H1 (cell line): ENCODE measurements around the gene EXOSC10. TPM values are rescaled to one million over a fixed set of nuclear protein-coding genes. Genes with fewer than 3 reads are reported as not detected.

Experiments used
- BCL11A ChIP-seq, 2 experiments: IDR thresholded peaks; one replicate each; pipeline ENCODE4 v1.6.1; 2011; ENCODE audit warnings: low read depth in 2 of 2, low read length in 2 of 2, mild to moderate bottlenecking in 2 of 2
- CBX5 ChIP-seq: fragments of 300-800, 300-1000 bp; sonication (generic); IDR thresholded peaks from 2 replicates; pipeline ENCODE4 v1.7.1; 2016; ENCODE audit warnings: antibody characterized with exemption, low read length, low read depth
- JUN ChIP-seq: IDR thresholded peaks from 2 replicates; pipeline ENCODE4 v1.6.1; 2011; ENCODE audit warnings: low read depth, mild to moderate bottlenecking, improper control_type of control experiment, low read length
- SAP30 ChIP-seq: fragments of 300-600 bp; sonication (generic); IDR thresholded peaks from 2 replicates; pipeline ENCODE4 v1.7.1; 2012; ENCODE audit warnings: low read length, moderate library complexity, mild to moderate bottlenecking, inconsistent platforms; ENCODE audit not compliant: insufficient read depth, insufficient replicate concordance
- SIRT6 ChIP-seq: IDR thresholded peaks from one replicate; pipeline ENCODE4 v1.7.1; 2012; ENCODE audit warnings: low read length, inconsistent platforms
- TAF1 ChIP-seq: IDR thresholded peaks from 2 replicates; pipeline ENCODE4 v1.6.1; 2011; ENCODE audit warnings: mild to moderate bottlenecking, low read depth, low read length
- polyA plus RNA-seq, 7 experiments: library from polyadenylated mRNA; depleted of rRNA in 3 of 7; stranded (reverse) in 5 of 7; unstranded in 2 of 7; fragments of >200 nt in 5 of 7; fragments of 200-250 nt in 2 of 7; gene quantifications; 1 replicate in 5 of 7; 2 replicates in 1 of 7; 4 replicates in 1 of 7; pipeline versions ENCODE4 v1.2.1 to v1.2.3, GENCODE V29; 2011 to 2013; ENCODE audit warnings: missing spikeins in 2 of 7, mixed read lengths in 2 of 7
- total RNA-seq: library from RNA; stranded (reverse); fragmentation: NEBNext Ultra II Directional; extraction: Animal tissue kit (Norgen Biotek cat#: 25700); gene quantifications from 2 replicates; pipeline ENCODE4 v1.2.1, GENCODE V29; 2021
- TF ChIP-seq, protein P1 (sequence below): fragments of 300-600 bp; sonication (generic); IDR thresholded peaks from 2 replicates; pipeline ENCODE4 v1.7.1; 2012; ENCODE audit warnings: low read length, moderate library complexity, mild to moderate bottlenecking, inconsistent platforms; ENCODE audit not compliant: insufficient replicate concordance
- TF ChIP-seq, protein P2 (sequence below), 3 experiments: IDR thresholded peaks; 1 replicate in 2 of 3; 2 replicates in 1 of 3; pipeline versions ENCODE4 v1.5.1 to v1.6.1; 2011; ENCODE audit warnings: low read length in 3 of 3, mild to moderate bottlenecking in 3 of 3, inconsistent platforms in 2 of 3, low read depth in 1 of 3, moderate library complexity in 1 of 3; ENCODE audit not compliant: insufficient read depth in 1 of 3; ENCODE audit errors: control extremely low read depth in 1 of 3

EXOSC10 gene
- total and polyA plus RNA-seq, 2 of the 8 experiments (the other 6 are each of a cell fraction or from before 2014, with no cell fraction given) = 57.9 to 86.1 TPM

- TF ChIP-seq, protein P1, sequence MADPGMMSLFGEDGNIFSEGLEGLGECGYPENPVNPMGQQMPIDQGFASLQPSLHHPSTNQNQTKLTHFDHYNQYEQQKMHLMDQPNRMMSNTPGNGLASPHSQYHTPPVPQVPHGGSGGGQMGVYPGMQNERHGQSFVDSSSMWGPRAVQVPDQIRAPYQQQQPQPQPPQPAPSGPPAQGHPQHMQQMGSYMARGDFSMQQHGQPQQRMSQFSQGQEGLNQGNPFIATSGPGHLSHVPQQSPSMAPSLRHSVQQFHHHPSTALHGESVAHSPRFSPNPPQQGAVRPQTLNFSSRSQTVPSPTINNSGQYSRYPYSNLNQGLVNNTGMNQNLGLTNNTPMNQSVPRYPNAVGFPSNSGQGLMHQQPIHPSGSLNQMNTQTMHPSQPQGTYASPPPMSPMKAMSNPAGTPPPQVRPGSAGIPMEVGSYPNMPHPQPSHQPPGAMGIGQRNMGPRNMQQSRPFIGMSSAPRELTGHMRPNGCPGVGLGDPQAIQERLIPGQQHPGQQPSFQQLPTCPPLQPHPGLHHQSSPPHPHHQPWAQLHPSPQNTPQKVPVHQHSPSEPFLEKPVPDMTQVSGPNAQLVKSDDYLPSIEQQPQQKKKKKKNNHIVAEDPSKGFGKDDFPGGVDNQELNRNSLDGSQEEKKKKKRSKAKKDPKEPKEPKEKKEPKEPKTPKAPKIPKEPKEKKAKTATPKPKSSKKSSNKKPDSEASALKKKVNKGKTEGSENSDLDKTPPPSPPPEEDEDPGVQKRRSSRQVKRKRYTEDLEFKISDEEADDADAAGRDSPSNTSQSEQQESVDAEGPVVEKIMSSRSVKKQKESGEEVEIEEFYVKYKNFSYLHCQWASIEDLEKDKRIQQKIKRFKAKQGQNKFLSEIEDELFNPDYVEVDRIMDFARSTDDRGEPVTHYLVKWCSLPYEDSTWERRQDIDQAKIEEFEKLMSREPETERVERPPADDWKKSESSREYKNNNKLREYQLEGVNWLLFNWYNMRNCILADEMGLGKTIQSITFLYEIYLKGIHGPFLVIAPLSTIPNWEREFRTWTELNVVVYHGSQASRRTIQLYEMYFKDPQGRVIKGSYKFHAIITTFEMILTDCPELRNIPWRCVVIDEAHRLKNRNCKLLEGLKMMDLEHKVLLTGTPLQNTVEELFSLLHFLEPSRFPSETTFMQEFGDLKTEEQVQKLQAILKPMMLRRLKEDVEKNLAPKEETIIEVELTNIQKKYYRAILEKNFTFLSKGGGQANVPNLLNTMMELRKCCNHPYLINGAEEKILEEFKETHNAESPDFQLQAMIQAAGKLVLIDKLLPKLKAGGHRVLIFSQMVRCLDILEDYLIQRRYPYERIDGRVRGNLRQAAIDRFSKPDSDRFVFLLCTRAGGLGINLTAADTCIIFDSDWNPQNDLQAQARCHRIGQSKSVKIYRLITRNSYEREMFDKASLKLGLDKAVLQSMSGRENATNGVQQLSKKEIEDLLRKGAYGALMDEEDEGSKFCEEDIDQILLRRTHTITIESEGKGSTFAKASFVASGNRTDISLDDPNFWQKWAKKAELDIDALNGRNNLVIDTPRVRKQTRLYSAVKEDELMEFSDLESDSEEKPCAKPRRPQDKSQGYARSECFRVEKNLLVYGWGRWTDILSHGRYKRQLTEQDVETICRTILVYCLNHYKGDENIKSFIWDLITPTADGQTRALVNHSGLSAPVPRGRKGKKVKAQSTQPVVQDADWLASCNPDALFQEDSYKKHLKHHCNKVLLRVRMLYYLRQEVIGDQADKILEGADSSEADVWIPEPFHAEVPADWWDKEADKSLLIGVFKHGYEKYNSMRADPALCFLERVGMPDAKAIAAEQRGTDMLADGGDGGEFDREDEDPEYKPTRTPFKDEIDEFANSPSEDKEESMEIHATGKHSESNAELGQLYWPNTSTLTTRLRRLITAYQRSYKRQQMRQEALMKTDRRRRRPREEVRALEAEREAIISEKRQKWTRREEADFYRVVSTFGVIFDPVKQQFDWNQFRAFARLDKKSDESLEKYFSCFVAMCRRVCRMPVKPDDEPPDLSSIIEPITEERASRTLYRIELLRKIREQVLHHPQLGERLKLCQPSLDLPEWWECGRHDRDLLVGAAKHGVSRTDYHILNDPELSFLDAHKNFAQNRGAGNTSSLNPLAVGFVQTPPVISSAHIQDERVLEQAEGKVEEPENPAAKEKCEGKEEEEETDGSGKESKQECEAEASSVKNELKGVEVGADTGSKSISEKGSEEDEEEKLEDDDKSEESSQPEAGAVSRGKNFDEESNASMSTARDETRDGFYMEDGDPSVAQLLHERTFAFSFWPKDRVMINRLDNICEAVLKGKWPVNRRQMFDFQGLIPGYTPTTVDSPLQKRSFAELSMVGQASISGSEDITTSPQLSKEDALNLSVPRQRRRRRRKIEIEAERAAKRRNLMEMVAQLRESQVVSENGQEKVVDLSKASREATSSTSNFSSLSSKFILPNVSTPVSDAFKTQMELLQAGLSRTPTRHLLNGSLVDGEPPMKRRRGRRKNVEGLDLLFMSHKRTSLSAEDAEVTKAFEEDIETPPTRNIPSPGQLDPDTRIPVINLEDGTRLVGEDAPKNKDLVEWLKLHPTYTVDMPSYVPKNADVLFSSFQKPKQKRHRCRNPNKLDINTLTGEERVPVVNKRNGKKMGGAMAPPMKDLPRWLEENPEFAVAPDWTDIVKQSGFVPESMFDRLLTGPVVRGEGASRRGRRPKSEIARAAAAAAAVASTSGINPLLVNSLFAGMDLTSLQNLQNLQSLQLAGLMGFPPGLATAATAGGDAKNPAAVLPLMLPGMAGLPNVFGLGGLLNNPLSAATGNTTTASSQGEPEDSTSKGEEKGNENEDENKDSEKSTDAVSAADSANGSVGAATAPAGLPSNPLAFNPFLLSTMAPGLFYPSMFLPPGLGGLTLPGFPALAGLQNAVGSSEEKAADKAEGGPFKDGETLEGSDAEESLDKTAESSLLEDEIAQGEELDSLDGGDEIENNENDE = no peak
- TF ChIP-seq SAP30 (no peak), BCL11A (IDR thresholded peaks at IDR 0.05; ENCODE audit: low read depth in 2 of 2, low read length in 2 of 2) (no peak), JUN (no peak), TAF1 (no peak), CBX5 (no peak), SIRT6 (no peak)
- TF ChIP-seq, protein P2, sequence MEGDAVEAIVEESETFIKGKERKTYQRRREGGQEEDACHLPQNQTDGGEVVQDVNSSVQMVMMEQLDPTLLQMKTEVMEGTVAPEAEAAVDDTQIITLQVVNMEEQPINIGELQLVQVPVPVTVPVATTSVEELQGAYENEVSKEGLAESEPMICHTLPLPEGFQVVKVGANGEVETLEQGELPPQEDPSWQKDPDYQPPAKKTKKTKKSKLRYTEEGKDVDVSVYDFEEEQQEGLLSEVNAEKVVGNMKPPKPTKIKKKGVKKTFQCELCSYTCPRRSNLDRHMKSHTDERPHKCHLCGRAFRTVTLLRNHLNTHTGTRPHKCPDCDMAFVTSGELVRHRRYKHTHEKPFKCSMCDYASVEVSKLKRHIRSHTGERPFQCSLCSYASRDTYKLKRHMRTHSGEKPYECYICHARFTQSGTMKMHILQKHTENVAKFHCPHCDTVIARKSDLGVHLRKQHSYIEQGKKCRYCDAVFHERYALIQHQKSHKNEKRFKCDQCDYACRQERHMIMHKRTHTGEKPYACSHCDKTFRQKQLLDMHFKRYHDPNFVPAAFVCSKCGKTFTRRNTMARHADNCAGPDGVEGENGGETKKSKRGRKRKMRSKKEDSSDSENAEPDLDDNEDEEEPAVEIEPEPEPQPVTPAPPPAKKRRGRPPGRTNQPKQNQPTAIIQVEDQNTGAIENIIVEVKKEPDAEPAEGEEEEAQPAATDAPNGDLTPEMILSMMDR (IDR thresholded peaks at IDR 0.05; ENCODE audit: control extremely low read depth in 1 of 3, insufficient read depth in 1 of 3, low read depth in 1 of 3, low read length in 3 of 3) = no peak
Measured at GRCh38 chr1:11130406-11130805, 30.7 kb upstream of the EXOSC10 start (continued).
